Measurements from ENCODE around the gene CEBPE.
A peak's percentile ranks its signal among the peaks of the same experiment; 100 is the strongest.
"Not testable (repeated sequence)": the region's sequence is repeated elsewhere in the genome, so short reads cannot be mapped to it uniquely, and the experiment has no call there.

CEBPE gene

GRCh38 chr14:23121361-23121771 is 2.3 kb upstream of the CEBPE start:
- peak; percentile 74 for DNase-seq (ENCODE audit: low spot score)

GRCh38 chr14:23120541-23121251 is 1.6 kb upstream of the CEBPE start:
- DNase-seq (ENCODE audit: low spot score), result peak; percentile 92

DNA sequence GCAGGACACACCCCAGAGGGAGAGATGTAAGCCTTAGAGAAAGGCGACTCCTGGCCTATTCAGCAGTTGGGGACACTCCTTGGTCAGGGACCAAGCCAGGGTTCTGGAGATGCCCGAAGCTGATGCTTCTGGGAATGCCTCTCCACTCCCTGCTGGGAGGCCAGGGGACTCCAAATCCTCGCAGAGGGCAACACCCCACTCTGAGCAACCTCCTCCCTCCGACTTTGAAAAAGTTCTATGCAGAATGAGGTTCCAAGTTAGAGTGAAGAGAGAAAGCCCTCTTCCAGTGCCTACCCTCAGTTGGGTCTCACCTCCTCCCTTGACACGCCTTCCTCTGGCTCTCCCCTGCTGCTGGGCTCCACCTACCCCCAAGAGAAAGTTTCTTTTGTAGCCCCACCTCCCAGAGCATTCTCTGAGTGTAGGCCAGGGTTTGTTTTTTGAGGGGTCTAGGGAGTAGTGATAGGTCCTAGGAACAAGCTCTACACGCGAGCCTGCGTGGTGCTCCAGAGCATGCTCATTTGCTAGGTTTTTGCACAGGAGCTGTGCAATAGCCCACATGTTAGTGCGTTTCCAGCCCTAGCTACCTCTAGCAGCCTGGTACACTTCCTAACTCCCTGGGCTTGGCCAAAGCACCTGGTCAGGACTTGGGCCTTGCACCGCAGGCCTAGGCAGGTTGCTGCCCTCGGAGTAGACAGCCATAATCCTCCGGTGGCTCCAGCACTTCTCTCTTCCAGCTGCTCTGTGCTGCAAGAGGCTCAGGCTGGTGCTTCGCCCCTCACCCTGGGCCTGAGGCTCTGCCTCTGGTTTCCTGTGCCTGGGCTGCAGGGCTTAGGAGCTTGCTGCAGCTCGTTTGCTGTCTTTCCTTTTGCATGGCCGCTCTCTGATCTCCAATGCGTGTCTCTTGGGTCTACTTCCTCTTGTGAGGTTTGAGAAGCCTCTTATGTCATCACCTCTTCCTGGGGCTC is 590 bp upstream of the CEBPE start:
- DNase-seq (ENCODE audit: low spot score), result no peak

GRCh38 chr14:23117371-23118020 is 1.6 kb downstream of the CEBPE start:
- DNase-seq (ENCODE audit: low spot score), result no peak

GRCh38 chr14:23115918-23116317 is 3.1 kb downstream of the CEBPE start:
- no peak for DNase-seq (ENCODE audit: low spot score)

GRCh38 chr14:23115039-23115731 is 3.9 kb downstream of the CEBPE start:
- DNase-seq (ENCODE audit: low spot score), result peak; percentile 96

DNA sequence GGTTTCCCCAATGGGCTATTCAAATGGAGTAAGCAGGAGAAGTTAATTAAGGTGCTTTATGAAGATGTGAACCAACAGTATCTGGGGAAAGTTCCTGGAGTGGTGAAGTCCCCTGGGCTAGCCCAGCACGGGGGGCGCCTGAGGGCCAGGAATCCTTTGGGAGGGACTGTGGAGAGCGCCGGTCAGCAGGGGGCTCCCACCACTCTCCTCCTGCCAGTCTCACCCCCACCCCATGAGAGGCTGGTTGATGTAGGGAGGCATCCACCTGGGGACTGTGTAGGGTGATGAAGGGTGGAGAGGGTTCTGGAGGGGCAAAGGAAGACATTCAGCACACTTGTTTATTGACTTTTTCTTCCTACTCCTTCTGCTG is 4.4 kb downstream of the CEBPE start:
- no peak for DNase-seq (ENCODE audit: low spot score)

DNA sequence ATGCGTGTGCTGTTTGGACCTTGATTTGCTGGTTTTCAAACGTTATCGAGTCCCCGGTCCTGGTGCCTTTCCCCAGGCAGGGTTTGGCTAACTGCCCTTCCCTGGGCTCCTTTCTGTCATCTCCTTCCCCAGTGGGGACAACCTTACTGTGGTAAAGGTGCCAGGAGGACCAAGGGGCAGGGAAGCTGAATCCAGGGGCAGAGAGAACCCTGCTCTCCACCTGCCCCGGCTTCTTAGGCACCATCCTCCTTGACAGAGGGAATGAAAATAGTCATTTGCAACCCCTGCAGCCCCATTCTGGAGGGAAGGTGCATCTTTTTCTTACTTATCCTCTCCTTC is 5.0 kb downstream of the CEBPE start:
- no peak for DNase-seq (ENCODE audit: low spot score)

- peak; percentile 39 for DNase-seq (ENCODE audit: low spot score)
Observed at GRCh38 chr14:23113431-23114119, 5.5 kb downstream of the CEBPE start.

DNA sequence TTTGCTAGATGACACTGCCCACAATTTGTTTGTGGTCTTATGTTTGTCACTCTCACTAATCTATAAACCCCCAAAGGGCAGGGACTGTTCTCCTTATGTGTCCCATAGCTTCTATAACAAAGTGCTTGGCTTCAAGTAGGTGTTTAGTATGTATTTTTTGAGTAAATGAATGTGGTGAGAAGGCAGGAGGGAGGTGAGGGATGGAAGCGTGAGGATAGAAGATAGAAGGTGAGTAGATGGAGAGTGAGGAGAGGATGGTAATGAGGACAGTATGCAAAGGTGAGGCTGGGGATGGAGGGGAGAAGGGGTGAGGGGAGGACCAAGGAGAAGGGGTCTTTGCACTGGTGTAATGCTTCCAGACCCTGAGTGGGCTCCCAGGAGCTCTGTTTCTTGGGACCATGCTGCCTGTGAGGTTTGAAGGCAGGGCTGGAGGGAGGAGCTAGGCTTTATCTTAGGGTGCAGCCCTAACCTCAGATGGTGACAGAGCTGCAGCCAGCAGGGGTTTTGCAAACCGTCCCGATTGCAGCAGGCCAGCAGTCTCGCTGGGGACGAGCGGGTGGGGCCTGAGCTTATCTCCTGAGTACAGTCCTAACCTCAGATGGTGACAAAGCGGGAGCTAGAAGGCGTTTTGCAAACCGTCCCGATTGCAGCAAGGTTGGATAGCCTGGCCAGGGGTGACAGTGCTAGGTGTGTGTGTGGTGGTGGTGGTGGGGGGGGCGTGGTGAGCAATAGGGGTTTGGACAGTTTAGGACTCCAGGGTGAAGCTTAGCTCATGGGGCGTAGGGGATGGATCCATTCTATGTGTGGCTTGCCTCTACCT is 6.5 kb downstream of the CEBPE start:
- DNase-seq (ENCODE audit: low spot score), result no peak

GRCh38 chr14:23110579-23111365 is 8.3 kb downstream of the CEBPE start:
- no peak for DNase-seq (ENCODE audit: low spot score)

DNA sequence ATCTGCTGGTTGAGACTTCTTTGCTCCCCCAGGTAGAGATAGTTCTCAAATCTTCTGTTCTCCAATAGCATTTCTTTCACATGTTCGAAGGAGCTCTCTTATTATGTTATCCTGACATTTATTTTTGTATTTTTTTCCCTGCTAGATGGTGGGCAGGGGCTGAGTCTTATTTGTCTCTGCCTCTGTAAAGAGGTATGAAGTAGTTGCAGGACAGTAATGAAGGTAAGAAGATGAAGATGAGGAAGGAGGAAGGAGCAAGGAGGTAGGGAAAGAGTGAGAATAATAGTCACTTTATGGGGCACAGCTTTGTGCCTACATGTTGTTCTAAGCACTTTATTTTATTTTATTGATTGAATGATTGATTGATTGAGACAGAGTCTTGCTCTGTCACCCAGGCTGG is 9.3 kb downstream of the CEBPE start:
- DNase-seq (ENCODE audit: low spot score), result no peak

GRCh38 chr14:23108169-23108568 is 10.9 kb downstream of the CEBPE start:
- not testable (repeated sequence) for DNase-seq (ENCODE audit: low spot score)

DNA sequence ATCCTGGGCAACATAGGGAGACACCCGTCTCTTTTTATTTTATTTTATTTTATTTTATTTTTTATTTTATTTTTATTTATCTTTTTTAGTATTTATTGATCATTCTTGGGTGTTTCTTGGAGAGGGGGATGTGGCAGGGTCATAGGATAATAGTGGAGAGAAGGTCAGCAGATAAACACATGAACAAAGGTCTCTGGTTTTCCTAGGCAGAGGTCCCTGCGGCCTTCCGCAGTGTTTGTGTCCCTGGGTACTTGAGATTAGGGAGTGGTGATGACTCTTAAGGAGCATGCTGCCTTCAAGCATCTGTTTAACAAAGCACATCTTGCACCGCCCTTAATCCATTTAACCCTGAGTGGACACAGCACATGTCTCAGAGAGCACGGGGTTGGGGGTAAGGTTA is 11.4 kb downstream of the CEBPE start:
- not testable (repeated sequence) for DNase-seq (ENCODE audit: low spot score)

DNA sequence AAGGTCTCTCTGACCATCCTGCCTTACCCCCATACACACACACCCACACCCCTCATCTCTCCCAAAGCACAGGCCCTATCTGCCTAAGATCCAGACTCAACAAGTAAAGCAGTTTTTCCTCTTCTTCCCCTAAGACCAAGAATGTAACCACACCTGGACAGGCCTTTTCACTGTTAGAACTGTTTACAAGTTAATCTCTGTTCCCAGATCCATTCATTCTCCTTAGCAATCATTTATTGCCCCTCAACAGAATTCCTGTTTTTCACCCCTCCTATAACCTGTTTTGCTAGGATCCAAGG is 12.4 kb downstream of the CEBPE start:
- DNase-seq (ENCODE audit: low spot score), result no peak

GRCh38 chr14:23105348-23105824 is 13.7 kb downstream of the CEBPE start:
- no peak for DNase-seq (ENCODE audit: low spot score)

- no peak for DNase-seq (ENCODE audit: low spot score)
Observed at GRCh38 chr14:23104591-23105347, 14.3 kb downstream of the CEBPE start, which contains the start of gene CIROP. Gene CIROP (minus strand): TSS chr14:23104989. CDS start chr14:23104920, 69 bp downstream.

DNA sequence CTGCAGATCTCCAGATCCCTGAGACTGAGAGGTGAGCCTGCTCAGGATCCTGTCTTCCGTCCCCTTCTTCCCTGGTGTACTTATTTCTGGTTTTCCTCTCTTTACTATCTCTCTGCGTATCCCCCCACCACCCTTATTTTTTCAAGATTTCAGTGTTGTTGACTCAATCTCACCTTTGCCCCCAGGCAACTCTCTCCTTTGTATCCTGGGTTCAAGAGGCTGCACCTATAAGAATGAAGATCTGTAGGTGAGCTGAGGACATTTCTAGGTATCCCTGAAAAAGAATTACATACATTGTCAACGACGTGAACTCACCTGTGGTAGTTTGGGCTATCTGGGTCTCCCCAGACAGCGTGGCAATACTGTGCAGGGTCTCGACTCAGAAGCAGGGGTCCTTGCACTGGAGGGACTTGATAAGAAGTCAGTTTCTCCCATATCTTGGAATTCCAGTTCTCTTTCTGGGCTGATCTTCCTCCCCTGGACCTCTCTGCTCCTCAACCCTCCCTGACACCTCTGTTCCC is 14.9 kb downstream of the CEBPE start:
- no peak for DNase-seq (ENCODE audit: low spot score)

GRCh38 chr14:23103581-23103980 is 15.5 kb downstream of the CEBPE start:
- no peak for DNase-seq (ENCODE audit: low spot score)
